Non-pigmented ciliary epithelial cell (primary cell): Measurements from ENCODE around the gene VSTM2L.
"Not testable (repeated sequence)": the region's sequence is repeated elsewhere in the genome, so short reads cannot be mapped to it uniquely, and the experiment has no call there.

Source experiments
- DNase-seq: peaks from one replicate; pipeline ENCODE4 v3.0.0-alpha.2; 2010; ENCODE audit warnings: low read depth

The VSTM2L gene

DNA sequence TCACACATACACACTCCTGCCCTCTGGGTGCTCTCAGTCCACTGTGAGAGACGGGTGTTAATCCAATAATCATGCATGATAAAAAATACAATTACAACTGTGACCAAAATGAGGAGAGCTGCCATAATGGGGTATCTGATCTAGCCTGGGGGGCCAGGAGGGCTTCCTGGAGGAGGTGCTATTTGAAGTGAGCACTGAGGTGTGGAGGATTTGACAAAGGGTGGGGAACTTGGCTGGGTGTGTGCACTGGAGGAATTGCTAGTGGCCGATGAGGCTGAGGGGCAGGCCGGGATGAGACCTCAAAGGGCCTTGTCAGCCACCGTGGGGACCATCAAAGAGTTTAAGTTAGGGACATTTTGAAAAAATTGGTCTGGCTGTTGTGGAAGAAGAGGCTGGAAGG, 34.8 kb downstream of the VSTM2L start:
- DNase-seq = no peak

DNA sequence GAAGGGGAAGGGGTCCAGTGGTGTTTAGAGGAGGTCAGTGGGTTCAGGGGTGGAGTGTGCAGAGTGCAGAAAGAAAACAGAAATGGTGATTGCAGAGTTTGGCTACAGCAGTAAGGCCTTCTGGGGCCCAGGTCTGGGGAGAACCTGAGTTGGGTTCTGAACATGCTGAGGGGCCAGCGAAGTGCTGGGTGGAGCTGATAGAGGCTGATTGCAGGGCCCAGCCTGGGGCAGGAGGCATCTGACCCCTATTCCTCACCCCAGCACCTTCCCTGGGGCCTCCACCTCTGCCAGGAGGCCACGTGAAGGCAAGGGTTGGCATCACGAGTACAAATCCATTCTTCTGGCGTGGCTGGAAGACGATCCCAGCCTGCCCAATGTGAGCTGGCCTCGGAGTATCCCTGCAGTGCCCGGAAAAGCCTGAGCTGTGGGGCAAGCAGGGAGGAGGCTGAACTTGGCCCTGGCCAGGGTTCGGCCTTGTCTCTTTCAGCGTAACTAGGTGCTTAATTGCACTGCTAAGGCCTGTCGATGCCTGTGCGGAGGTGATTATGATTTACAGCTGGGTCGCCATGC, 35.3 kb downstream of the VSTM2L start:
- no peak for DNase-seq

DNA sequence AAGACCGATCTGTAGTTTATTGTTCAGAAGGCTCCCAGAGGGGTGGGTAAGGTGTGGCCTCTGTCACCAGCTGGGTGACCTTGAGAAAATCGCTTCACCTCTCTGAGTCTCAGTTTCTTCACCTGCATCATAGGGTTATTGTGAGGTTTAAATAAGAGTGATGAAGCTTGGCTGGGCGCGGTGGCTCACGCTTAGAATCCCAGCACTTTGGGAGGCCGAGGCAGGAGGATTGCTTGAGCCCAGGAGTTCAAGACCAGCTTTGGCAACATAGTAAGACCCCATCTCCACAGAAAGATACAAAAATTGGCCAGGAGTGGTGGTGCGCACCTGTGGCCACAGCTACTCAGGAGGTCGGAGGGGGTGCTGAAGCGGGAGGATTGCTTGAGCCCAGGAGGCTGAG, 36.0 kb downstream of the VSTM2L start:
- DNase-seq = no peak

DNA sequence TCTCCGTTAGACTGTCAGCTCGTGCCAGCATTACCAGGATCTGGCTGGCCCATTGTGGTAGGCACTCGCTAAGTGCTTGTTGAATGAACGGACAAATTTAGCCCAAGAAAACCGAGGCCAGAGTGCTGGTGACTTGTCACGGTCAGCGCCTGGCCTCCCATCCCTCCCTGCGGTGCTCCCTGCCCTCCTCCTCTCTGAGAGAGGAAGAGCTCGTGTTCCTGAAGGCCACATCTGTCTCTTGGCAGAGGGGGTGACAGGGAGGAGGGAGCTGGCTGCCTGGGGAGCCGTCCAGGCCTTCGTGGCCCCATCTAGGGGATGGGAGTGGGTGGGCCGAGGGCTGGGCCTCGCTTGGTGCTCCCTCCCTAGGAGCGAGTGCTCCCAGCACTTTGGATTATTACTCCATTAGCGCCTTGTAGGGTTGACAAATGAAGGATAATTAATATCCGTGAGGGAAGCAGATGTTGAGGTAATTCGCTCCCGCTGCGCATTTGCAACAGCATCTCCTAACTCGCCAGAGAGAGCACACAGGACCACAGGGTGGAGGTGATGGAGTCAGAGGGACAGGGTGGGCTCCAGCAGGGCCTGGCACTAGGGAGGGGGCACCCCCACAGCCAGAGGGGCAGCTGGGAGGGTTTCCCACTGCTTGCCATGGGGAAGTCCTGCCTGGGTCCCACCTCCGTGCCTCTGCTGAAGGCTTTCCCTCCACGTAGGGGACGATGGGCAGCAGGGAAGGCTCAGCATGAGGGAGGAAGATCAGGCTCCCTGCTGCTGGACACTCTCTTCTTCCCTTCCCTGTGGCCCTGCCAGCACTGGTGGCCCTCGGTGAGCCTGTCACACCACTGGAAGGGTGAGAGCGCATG, 37.0 kb downstream of the VSTM2L start:
- no peak for DNase-seq

DNA sequence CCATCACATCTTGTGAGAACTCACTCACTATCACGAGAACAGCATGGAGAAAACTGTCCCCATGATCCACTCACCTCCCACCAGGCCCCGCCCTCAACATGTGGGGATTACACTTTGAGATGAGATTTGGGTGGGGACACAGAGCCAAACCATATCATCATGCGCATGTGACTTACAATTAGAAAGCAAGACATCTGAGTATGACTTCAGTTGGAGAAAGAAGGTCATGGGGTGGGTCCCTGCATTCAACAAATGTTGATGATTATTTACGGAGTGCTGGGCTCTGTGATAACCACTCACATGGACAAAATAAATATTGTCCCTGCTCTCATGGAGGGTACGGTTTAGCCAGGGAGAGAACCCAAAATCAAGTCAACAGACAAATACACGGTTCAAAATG, 37.9 kb downstream of the VSTM2L start:
- no peak for DNase-seq

DNA sequence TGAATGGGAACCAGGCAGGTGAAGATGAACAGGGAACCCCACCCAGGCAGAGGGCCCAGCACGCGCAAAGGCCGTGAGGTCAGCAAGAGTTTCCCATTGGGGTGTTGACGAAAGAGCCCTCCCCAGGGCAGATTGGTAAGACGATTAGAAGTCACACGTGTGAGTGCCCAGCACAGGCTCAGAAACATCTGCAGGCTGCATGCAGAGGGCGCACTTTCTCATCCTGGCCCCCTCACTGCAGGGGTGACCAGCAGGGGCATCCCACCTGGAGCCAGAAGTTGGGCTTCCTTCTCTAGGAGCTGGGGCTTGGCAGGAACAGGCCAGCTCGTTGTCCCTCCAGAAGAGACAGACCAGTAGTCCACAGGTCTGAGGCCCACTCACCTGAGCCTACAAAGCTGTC, 38.4 kb downstream of the VSTM2L start:
- no peak for DNase-seq

DNA sequence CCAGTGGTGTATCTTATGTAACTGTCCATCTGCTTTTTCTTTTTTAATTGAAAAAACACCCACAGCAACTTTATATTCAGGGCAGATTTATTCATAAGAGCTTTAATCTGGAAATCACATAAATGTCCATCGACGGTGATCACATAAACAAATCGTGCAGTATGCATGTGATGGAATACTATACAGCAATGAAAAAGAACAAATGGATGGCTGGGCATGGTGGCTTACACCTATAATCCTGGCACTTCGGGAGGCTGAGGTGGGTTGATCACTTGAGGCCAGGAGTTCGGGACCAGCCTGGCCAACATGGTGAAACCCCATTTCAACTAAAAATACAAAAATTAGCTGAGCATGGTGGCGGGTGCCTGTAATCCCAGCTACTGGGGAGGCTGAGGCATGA, 39.1 kb downstream of the VSTM2L start:
- DNase-seq = no peak

DNA sequence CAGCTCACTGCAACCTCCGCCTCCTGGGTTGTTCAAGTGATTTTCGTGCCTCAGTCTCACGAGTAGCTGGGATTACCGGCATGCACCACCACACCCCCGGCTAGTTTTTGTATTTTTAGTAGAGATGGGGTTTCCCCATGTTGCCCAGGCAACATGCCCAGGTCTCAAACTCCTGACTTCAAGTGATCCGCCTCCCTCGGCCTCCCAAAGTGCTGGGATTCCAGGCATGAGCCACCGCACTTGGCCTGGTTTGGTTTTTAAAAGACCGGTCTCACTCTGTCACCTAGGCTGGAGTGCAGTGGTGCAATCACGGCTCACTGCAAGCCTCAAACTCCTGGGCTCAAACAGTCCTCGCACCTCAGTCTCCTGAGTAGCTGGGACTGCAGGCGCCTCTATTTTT, 40.1 kb downstream of the VSTM2L start:
- DNase-seq = no peak

DNA sequence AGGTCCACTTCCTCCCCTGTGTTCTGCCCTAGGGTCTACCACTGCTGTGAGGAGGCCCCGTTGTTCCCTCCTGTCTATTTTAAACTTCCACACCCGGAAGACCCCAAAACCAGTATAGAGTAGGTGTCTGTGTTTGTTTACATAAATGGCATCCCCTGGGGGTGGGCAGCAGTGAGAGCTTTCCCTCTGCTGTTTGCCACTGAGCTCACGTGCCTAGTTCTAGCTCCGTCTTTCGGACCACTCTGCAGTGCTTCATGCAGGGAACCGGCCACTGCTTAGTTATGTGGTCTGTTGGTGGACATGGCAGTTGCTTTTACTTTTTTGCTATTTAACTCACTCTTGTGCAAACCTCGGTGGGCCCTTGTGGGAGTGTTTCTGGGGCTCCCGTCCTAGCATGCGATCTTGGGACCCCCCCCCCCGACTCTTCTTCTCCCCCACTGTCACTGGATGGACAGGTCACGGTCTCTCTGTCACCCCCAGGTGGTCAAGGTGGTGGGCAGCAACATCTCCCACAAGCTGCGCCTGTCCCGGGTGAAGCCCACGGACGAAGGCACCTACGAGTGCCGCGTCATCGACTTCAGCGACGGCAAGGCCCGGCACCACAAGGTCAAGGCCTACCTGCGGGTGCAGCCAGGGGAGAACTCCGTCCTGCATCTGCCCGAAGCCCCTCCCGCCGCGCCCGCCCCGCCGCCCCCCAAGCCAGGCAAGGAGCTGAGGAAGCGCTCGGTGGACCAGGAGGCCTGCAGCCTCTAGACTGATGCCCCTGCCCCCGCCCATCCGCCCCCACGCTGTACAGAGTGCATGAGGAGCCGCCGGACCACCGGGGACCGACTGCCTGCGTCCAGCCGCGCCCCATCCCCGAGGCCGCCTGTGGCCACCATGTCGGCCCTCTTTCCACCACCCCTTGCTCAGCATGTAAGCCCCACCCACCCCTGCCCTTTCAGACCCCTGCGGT, 40.9 kb downstream of the VSTM2L start:
- no peak for DNase-seq

DNA sequence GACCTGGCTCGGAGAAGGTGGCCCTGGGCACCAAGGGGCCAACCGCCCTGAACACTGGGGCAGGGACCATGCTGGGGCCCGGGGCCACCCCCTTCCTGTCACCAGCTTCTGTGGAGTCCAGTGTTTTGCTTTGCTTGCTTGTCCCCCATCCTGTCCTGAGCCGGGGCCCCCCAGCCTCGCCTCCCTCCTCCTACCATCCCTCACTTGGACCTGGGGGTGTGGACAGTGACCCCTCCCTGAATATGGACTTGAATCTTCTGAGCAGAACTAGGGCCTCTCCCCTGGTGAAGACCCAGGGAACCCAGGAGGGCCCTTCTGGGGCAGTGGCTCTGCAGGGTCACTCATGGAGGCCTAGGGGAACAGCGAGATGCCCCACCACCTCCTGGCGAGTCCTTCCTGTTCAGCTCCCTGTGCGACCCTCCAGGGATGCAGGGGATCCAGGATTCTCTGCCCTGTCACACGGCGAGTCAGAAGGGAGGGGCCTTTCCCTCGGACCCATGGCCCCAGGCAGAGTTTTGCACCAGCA, 41.6 kb downstream of the VSTM2L start:
- no peak for DNase-seq

DNA sequence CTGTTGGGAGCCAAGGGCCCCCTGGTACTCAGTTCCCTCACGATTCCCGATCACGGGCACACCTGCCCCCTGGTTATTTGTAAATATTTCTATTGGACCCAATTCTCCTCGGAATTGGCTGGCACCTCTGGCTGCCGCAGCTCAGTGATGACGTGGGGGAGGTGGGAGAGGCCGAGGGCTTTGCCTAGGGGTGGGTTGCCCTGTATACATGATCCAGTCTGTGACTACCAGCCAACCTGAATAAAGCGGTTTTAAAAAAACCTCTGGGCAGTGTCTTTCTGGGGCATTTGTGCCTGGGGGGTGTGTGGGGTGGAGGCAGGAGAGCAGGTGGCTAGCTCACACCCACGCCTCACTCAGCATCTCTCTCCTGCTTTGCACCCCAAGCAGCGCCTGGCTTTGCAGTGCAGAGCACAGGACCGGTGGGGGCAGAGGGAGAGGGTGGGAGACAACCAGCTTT, 42.2 kb downstream of the VSTM2L start:
- DNase-seq = no peak

DNA sequence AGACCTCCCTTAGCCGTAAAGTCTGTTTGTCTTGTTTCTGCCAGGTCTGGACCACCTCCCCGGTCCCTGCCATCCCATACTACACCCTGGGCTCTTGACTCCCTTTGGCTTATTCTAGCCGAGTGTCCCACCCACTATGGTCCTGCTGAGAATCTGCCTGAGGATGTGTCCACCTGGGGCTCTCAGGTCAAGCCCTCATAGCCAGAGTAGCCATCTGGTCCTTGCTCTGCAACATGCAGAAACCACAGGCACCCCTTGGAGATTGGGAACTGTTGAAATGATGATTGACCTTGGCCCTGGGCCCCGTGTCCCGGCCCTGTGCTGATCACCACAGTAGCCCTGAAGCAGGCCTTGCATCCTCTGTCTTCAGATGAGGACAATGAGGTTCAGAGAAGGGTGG, 44.0 kb downstream of the VSTM2L start:
- DNase-seq = no peak

DNA sequence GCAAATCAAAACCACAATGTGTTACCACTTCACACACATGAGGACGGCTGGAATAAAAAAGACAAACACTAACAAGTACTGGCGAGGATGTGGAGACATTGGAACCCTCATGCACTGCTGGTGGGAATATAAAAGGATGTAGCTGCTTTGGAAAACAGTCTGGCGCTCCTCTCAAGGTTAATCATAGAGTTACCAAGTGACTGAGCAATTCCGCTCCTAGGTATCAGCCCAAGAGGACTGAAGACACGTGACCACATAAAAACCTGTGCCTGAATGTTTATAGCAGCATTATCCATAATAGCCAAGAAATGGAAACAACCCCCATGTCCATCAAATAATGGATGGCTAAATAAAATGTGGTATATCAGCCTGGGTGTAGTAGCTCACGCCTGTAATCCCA, 45.0 kb downstream of the VSTM2L start:
- no peak for DNase-seq

DNA sequence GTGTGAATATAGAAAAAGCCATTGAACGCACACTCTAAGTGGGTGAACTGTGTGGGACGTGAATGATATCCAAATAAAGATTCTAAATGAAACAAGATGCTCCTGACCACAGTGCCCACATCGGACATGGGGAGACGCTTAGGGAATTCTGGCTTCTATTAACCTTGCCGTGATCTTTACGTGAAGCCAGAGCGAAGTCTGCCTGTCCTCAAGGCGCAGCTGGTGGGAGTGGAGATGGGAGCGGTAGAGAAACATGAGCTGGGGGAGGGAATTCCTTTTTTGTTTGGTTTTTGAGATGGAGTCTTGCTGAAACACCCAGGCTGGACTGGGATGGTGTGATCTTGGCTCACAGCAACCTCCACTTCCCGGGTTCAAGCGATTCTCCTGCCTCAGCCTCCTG, 46.0 kb downstream of the VSTM2L start:
- DNase-seq = no peak

DNA sequence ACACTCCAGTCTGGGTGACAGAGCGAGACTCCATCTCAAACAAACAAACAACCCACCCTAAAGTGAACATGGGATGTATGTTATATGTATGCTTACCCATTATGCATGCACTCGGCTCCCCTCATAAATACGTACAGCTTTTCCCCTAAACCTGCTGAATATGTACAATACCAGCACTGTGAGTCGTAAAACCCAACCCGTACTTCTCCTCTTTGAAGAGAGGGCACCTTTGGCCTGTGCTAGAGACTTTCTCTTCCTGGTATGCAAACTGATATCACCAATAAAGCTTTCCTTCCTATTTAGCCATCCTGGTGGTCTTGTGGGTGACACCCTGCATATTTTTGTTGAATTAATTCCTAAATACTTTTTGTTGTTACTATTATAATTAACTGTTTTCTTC, 51.3 kb downstream of the VSTM2L start:
- DNase-seq = no peak

DNA sequence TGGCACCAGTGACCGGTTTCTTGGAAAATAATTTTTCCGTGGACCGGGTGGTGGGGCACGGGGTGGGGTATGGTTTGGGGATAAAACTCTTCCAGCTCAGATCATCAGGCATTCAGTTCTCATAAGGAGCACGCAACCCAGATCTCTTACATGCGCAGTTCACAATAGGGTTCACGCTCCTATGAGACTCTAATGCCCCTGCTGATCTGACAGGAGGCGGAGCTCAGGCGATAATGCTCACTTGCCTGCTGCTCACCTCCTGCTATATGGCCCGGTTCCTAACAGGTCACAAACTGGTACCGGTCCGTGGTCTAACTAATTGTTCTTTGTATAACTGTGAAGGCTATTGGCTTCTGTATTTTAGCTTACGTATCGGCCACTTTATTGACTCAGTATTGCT, 51.7 kb downstream of the VSTM2L start:
- no peak for DNase-seq

DNA sequence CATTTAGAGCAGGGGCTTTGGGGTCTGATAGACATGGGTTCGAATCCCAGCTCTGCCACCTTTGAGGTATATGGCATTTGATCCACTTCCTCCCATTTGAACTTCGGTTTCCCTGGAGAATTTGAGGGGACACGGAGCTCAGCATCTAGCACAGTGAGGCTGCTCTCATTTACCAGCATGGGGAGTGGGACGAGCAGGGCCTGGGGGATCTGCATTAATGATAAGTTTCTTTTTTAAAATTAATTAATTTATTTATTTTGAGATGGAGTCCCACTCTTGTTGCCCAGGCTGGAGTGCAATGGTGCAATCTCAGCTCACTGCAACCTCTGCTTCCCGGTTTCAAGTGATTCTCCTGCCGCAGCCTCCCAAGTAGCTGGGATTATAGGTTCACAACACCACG, 52.6 kb downstream of the VSTM2L start:
- no peak for DNase-seq

DNA sequence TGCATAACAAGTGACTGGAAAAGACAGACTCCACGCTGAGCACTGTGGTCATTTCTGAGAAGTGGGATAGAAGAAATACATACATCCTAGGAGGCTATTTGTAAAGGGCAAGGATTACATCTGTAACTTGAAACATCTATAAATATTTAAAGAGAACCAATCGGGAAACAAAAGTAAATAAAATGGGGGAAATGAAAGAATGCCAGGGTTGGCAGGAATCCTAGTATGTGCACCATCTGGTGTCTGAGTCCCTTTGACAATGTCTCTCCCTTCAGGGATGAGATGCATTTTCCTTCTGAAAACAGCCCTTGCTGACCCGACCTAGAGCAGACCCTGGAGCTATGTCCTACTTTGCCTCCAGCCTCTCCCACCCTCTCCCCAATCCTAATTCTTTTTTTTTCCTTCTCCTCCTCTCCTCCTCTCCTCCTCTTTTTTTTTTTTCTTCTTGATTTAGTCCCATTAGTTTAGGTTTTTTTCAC, 53.2 kb downstream of the VSTM2L start:
- DNase-seq = no peak

DNA sequence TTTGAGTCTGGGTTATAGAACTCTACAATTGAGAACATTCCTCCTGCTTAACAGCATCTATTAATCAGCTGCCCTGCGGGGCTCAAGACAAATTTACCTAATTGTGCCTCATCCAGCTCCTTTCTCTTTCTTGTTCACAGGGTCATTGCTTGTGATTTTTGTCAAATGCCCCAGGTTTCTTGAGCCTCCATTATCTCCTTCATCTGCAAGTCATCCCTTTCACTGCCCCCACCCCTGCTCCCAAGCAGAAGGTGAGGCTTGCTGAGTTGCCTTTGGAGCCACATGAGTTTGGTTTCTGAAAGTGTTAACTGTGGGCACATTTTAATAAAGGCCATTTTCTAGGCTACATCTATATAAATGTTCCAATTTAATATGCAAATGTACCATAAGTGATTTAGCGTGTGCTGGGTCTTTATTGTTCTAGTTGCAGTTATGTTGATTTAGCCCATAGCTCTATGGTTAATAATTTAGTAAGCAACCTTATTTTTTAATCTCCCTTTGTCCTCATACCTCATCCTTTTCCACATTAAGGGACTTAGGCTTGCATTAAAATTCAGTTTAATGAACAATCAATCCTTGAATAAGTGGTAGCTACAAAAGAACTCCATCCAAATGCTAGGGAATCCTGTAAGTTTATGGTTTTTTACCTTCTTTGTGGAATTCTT, 56.1 kb downstream of the VSTM2L start:
- DNase-seq = no peak

DNA sequence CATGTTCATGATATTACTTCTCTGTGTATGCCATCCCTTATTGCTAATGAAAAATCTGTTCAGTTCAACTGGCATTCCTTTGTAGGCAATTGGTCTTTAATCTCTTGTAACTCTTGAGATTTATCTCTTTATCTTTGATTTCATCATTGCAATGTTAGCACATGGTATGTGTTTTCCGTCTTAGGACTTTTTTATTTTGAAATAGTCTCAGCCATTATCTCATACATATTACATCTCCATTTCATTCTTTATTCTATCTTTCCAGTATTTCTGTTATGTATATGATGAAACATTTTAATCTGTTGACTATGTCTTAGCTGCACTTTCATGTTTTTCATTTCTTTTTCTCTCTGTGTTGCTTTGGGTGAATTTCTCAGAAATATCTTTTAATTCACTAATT, 58.1 kb downstream of the VSTM2L start:
- no peak for DNase-seq

DNA sequence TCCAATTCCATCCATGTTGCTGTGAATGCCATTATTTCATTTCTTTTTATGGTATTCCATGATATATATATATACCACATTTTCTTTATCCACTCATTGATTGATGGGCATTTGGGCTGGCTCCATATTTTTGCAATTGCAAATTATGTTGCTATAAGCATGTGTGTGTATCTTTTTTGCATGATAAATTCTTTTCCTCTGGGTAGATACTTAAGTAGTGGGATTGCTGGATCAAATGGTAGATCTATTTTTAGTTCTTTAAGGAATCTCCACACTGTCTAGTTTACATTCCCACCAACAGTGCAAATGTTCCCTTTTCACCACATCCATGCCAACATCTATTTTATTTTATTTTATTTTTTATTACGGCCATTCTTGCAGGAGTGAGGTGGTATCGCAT, 60.6 kb downstream of the VSTM2L start:
- not testable (repeated sequence) for DNase-seq
